Heart left ventricle (tissue), 16 donors: ENCODE measurements around the gene SLC9A8. TPM values are rescaled to one million over a fixed set of nuclear protein-coding genes. Genes with fewer than 3 reads are reported as not detected.

Experiments used
- ATAC-seq, 4 donors: fragments of 200-7000 bp; cut with Tn5 transposase; one replicate each; pipeline ENCODE4 v1.9.1; 2020 to 2022; ENCODE audit warnings: moderate library complexity in 4 of 4, mild to moderate bottlenecking in 3 of 4, moderate number of reproducible peaks in 1 of 4
- DNase-seq, 5 donors: peaks; one replicate each; pipeline ENCODE4 v3.0.0-alpha.2; 2020
- H3K27ac ChIP-seq, 12 donors: fragments of 200-600 bp; sonication (generic) in 4 of 12; one replicate each; pipeline versions ENCODE4 v1.5.0 to v1.8.0; 2016 to 2022; ENCODE audit warnings: mild to moderate bottlenecking in 2 of 12
- H3K27me3 ChIP-seq, 9 donors: fragments of 200-600 bp; sonication (generic) in 2 of 9; one replicate each; pipeline versions ENCODE4 v1.5.1 to v1.8.0; 2016 to 2022; ENCODE audit warnings: mild to moderate bottlenecking in 3 of 9
- H3K36me3 ChIP-seq, 9 donors: fragments of 200-600 bp; sonication (generic) in 2 of 9; one replicate each; pipeline versions ENCODE4 v1.5.0 to v1.8.0; 2018 to 2022; ENCODE audit warnings: mild to moderate bottlenecking in 2 of 9
- H3K4me1 ChIP-seq, 12 donors: fragments of 200-600 bp; sonication (generic) in 4 of 12; one replicate each; pipeline versions ENCODE4 v1.5.0 to v1.8.0; 2016 to 2022; ENCODE audit warnings: mild to moderate bottlenecking in 3 of 12
- H3K4me3 ChIP-seq, 12 donors: fragments of 200-600 bp; sonication (generic) in 4 of 12; one replicate each; pipeline versions ENCODE4 v1.5.0 to v1.8.0; 2017 to 2022; ENCODE audit warnings: mild to moderate bottlenecking in 9 of 12, moderate library complexity in 4 of 12
- H3K9me3 ChIP-seq, 12 donors: fragments of 200-600 bp; sonication (generic) in 4 of 12; one replicate each; pipeline versions ENCODE4 v1.5.0 to v1.8.0; 2016 to 2022; ENCODE audit warnings: mild to moderate bottlenecking in 1 of 12
- POLR2A ChIP-seq, 2 donors: fragments of 450-650 bp; IDR thresholded peaks; one replicate each; pipeline ENCODE4 v1.6.1; 2017; ENCODE audit warnings: antibody characterized with exemption in 2 of 2, mild to moderate bottlenecking in 2 of 2, moderate library complexity in 2 of 2
- WGBS, 4 donors: extraction: QIAGEN DNeasy Blood & Tissue Kit in 2 of 4; methylation state at CpG; one replicate each; pipeline versions ENCODE4 v1.1.5 to v1.1.7; 2013 to 2018; 5-methylcytosine and 5-hydroxymethylcytosine counted together
- intact Hi-C, 10 donors: fragments of 100-400 bp; cut with DNase I; formaldehyde crosslinking; loops; one replicate each; pipeline versions ENCODE4 v1.11.1 to v1.14.2; 2022
- polyA plus RNA-seq, 2 donors: library from polyadenylated mRNA; stranded (reverse); fragments of 200-250 nt; gene quantifications; one replicate each; pipeline ENCODE4 v1.2.3, GENCODE V29; 2013
- total RNA-seq, 9 donors: library from RNA; depleted of rRNA in 2 of 9; stranded (reverse); fragments of >200 nt in 2 of 9; fragmentation: NEBNext Ultra II Directional in 3 of 9; extraction: Animal tissue kit (Norgen Biotek cat#: 25700) in 3 of 9; gene quantifications; one replicate each; pipeline versions ENCODE4 v1.1.0 to v1.2.4, GENCODE V29; 2016 to 2023
- TF ChIP-seq, protein P1 (sequence below), 12 donors: fragments of 200-600 bp; sonication (generic) in 4 of 12; IDR thresholded peaks; one replicate each; pipeline versions ENCODE4 v1.5.0 to v1.8.0; 2018 to 2022; ENCODE audit warnings: antibody characterized with exemption in 12 of 12, mild to moderate bottlenecking in 5 of 12
- donor health status: ischemic (EF 13 %, LVEDD 7.1; RV severe dilation, severe dysfunction).
- donor health status: healthy with polysubstance abuse.
- donor health status: DM: no; HTN: yes; CAD: no.
- donor health status: DM: no; HTN: no; CAD: no.
- donor health status: ischemic (EF 25% LVEDD 6.9; RV normal size, moderate dysfunction).
- donor health status: ischemic (EF 25% LVEDD 5.7; RV mildly dilated, moderate dysfunction).
- donor health status: healthy.
- donor health status: DM: yes; HTN: yes; CAD: no.
- donor health status: ischemic (EF 35%, LVEDD 5.7; RV mildly dilated, moderate dysfunction).
- donor health status: nonischemic (EF 11% LVEDD 7.7; RV severe dilation, severe dysfunction).
- donor health status: DM: yes; HTN: yes; CAD: no.
- donor health status: PGD.
- donor health status: ischemic (EF 29% LVEDD 5.4; RV normal size, mild dysfunction).
- donor health status: nonischemic (EF 23%, LVEDD 6.1; RV moderate dilation, normal function).

Gene SLC9A8
- total and polyA plus RNA-seq, 11 donors = 4.6 to 12.5 (median 6.2) TPM

DNA sequence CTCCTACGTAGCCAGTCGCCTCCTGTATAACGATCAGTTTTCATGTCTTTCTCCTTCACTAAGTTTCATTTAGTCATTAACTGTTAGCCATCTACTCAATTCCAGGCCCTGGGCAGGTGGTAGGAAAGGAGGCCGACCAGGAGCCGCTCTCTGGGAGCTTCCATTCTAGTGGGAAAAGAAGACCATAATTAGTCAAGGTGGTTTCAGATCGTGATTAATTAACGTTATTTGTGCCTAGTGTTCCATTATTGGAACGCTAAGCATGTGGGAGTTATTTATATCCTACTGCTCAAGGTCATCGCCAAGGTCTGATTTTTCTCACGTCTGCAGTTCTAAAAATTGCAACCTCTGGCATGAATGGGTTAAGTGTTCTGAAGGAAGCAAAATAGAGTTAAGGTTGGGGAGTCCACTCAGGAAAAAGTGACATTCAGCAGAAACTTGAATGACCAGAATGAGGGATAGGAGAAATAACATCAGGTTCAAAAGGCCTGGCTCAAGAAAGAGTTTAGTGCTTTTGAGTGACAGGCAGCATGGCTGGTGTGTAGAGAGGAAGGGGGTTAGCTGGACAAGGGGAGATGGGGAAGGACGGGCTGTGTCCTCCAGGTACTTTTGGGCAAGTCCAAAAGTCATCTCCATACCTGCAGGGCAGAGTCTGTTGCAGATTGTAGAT, 812 bp downstream of the SLC9A8 start:
- no peak for DNase-seq
- Histone ChIP-seq H3K36me3 (peaks cover 0 to 39% (median 35%) of the 10 kb centered on the region in 9 donors), H3K27ac (peak overlapping the region; percentile 86 to 100 (median 95)), H3K4me1 (peaks cover 4 to 29% (median 12%) of the 10 kb centered on the region in 12 donors), H3K9me3 (no peaks in the 10 kb centered on the region), H3K4me3 (peak overlapping the region; percentile 42 to 97 (median 80)), H3K27me3 (no peaks in the 10 kb centered on the region)
- no peak for ATAC-seq
- WGBS, 4 donors = 10 to 16% (median 13%) methylated on average over 11 of the region's 11 CpGs
- no peak for TF ChIP-seq POLR2A (IDR thresholded peaks at IDR 0.05)
- TF ChIP-seq, protein P1, sequence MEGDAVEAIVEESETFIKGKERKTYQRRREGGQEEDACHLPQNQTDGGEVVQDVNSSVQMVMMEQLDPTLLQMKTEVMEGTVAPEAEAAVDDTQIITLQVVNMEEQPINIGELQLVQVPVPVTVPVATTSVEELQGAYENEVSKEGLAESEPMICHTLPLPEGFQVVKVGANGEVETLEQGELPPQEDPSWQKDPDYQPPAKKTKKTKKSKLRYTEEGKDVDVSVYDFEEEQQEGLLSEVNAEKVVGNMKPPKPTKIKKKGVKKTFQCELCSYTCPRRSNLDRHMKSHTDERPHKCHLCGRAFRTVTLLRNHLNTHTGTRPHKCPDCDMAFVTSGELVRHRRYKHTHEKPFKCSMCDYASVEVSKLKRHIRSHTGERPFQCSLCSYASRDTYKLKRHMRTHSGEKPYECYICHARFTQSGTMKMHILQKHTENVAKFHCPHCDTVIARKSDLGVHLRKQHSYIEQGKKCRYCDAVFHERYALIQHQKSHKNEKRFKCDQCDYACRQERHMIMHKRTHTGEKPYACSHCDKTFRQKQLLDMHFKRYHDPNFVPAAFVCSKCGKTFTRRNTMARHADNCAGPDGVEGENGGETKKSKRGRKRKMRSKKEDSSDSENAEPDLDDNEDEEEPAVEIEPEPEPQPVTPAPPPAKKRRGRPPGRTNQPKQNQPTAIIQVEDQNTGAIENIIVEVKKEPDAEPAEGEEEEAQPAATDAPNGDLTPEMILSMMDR (IDR thresholded peaks at IDR 0.05) = no peak
- intact Hi-C loops = loop anchor here in 8 of 10 donors (1.0 to 10.0 kb wide), 8 partner anchors 36 to 202 kb away; partner anchors contain the start of gene B4GALT5 (in 7 of the 8)

DNA sequence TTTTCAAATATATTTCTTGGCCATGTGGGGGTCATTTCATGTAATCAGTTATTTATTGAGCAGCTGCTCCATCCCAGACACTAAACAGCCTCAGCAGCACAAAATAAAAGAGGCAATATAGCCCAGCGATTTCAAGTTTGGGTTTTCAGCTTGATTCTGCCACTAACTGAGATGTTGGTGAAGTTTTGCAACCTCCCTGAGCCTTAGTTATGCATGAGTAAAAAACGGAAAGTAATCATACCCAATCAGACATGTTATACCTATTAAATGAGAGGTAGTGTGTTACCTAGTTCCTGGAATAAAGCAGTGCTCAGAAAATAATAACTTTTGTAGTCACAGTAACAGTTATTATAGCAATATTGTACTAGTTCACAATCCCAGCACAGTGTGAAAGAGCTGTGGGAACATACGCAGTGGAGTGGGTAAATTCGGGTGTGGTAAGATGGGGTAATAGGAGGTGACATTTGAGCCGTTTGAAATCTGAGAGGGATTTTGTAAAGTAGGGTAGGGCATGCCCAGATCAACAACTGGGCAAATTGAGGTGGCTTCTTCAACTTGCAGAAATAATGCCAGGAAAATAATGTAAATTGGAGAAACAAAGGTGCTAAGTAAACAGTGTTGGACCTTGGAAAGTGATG, 1.5 kb downstream of the SLC9A8 start:
- Histone ChIP-seq H3K36me3 (peaks cover 0 to 45% (median 43%) of the 10 kb centered on the region in 9 donors), H3K9me3 (no peaks in the 10 kb centered on the region), H3K27me3 (no peaks in the 10 kb centered on the region), H3K27ac (peak overlapping the region in 11 of 12 donors; percentile 86 to 100 (median 95)), H3K4me3 (peak overlapping the region in 2 of 12 donors; percentile 77 to 92), H3K4me1 (peaks cover 4 to 34% (median 12%) of the 10 kb centered on the region in 12 donors)
- no peak for TF ChIP-seq POLR2A (IDR thresholded peaks at IDR 0.05)
- TF ChIP-seq, protein P1 (IDR thresholded peaks at IDR 0.05) = no peak
- ATAC-seq (no peak), DNase-seq (no peak)
- WGBS, 4 donors = 69 to 77% (median 71%) methylated on average over 5 of the region's 5 CpGs
- intact Hi-C loops = loop anchor here in 8 of 10 donors (5.0 to 10.0 kb wide), 5 partner anchors 37 to 199 kb away; partner anchors contain the start of gene B4GALT5 (in 5 of the 8)

DNA sequence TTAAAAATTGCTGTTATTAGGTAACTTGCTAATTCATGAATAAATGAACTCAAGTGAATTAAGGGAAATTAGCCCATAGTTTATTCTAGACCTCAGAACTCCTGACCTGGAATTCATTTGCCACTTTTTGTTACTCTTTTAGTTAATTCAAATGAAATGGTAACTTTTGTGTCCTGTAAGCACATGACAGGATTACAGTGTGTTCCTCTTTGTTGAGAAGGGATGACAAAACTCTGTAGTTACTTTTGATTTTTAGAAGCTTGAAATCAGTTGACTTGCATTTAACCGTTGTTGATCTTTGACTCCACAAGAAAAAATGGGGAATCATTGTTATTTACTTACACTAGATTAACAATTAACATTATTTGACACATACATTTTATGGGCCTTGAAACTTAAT, 6.2 kb downstream of the SLC9A8 start:
- ATAC-seq (no peak), DNase-seq (no peak)
- Histone ChIP-seq H3K36me3 (peaks cover 0 to 82% (median 76%) of the 10 kb centered on the region in 9 donors), H3K4me1 (peaks cover 0 to 45% (median 10%) of the 10 kb centered on the region in 12 donors), H3K4me3 (no peak overlapping the region), H3K27me3 (no peaks in the 10 kb centered on the region), H3K27ac (peak overlapping the region in 1 of 12 donors; percentile 53), H3K9me3 (peaks cover 0 to 3% (median 0%) of the 10 kb centered on the region in 12 donors)
- TF ChIP-seq POLR2A (IDR thresholded peaks at IDR 0.05) = no peak
- intact Hi-C loops = loop anchor here in 5 of 10 donors (10.0 kb wide), 3 partner anchors 74 to 204 kb away; partner anchors contain the start of gene B4GALT5 (in 2 of the 5)
- 90 to 96% (median 94%) methylated on average over 1 of the region's 1 CpG for WGBS, 4 donors

DNA sequence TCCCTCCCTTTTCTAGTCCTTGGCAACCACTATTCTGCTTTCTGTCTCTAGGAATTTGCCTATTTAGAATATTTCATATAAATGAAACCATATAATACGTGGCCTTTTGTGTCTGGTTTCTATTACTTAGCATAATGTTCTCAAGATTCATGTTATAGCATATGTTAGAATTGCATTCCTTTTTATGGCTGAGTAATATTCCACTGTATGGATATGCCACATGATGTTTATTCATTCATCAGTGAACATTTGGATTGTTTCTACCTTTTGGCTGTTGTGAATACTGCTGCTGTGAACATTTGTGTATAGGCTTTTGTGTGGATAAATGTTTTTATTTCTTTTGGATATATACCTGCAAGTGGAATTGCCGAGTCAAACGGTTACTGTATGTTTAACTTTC, 7.1 kb downstream of the SLC9A8 start:
- DNase-seq = no peak
- peaks cover 0 to 3% (median 0%) of the 10 kb centered on the region in 12 donors for H3K9me3 ChIP-seq
- intact Hi-C loops = loop anchor here in 7 of 10 donors (5.0 to 10.0 kb wide), 4 partner anchors 75 to 207 kb away; partner anchors contain the start of gene B4GALT5 (in 2 of the 7)
- no peak overlapping the region for H3K27ac ChIP-seq
- peaks cover 5 to 91% (median 85%) of the 10 kb centered on the region in 9 donors for H3K36me3 ChIP-seq
- WGBS, 4 donors = 96 to 98% (median 98%) methylated on average over 3 of the region's 3 CpGs
- H3K4me3 ChIP-seq = no peak overlapping the region
- H3K4me1 ChIP-seq = peaks cover 0 to 39% (median 8%) of the 10 kb centered on the region in 12 donors
- TF ChIP-seq, protein P1 (IDR thresholded peaks at IDR 0.05) = no peak
- no peak for TF ChIP-seq POLR2A (IDR thresholded peaks at IDR 0.05)
- no peaks in the 10 kb centered on the region for H3K27me3 ChIP-seq
- ATAC-seq = no peak
